Dermis blood vessel endothelial cell (primary cell): Measurements from ENCODE around the gene AOPEP. TPM values are rescaled to one million over a fixed set of nuclear protein-coding genes. Genes with fewer than 3 reads are reported as not detected.
A peak's percentile ranks its signal among the peaks of the same experiment; 100 is the strongest.

ENCODE experiments used
- DNase-seq: peaks from one replicate; pipeline ENCODE4 v3.0.0; 2010
- total RNA-seq: library from RNA; depleted of rRNA; stranded (reverse); fragments of >200 nt; gene quantifications from 2 replicates; pipeline ENCODE4 v1.2.3, GENCODE V29; 2014

The AOPEP gene
- total RNA-seq, result 77.1 and 78.8 TPM in 2 replicates

GRCh38 chr9:94726495-94727191 is at the start of gene AOPEP:
AOPEP (plus strand) TSS chr9:94726699; CDS start chr9:94759784, 33,085 bp downstream.
- peak; percentile 97 for DNase-seq

GRCh38 chr9:94677929-94678328 is 48.6 kb upstream of the AOPEP start:
- no peak for DNase-seq

GRCh38 chr9:94679587-94679986 is 46.9 kb upstream of the AOPEP start:
- DNase-seq, result no peak

GRCh38 chr9:94680020-94680419 is 46.5 kb upstream of the AOPEP start:
- no peak for DNase-seq

GRCh38 chr9:94680621-94681020 is 45.9 kb upstream of the AOPEP start:
- no peak for DNase-seq

GRCh38 chr9:94681508-94681907 is 45.0 kb upstream of the AOPEP start:
- peak; percentile 86 for DNase-seq

- no peak for DNase-seq
Measured at GRCh38 chr9:94685359-94685758, 41.1 kb upstream of the AOPEP start.

GRCh38 chr9:94687451-94687850 is 39.0 kb upstream of the AOPEP start:
- no peak for DNase-seq

GRCh38 chr9:94690344-94690743 is 36.2 kb upstream of the AOPEP start:
- DNase-seq, result no peak

- no peak for DNase-seq
Measured at GRCh38 chr9:94692601-94693000, 33.9 kb upstream of the AOPEP start.

GRCh38 chr9:94693485-94694204 is 32.9 kb upstream of the AOPEP start:
- no peak for DNase-seq

GRCh38 chr9:94696545-94696944 is 30.0 kb upstream of the AOPEP start:
- DNase-seq, result no peak

GRCh38 chr9:94697972-94698581 is 28.4 kb upstream of the AOPEP start:
- DNase-seq, result peak; percentile 17

GRCh38 chr9:94699715-94700373 is 26.7 kb upstream of the AOPEP start:
- DNase-seq, result no peak

- DNase-seq, result no peak
Measured at GRCh38 chr9:94700445-94700844, 26.1 kb upstream of the AOPEP start.

- DNase-seq, result no peak
Measured at GRCh38 chr9:94703488-94704140, 22.9 kb upstream of the AOPEP start.

- DNase-seq, result no peak
Measured at GRCh38 chr9:94705162-94705702, 21.3 kb upstream of the AOPEP start.

- no peak for DNase-seq
Measured at GRCh38 chr9:94706922-94707321, 19.6 kb upstream of the AOPEP start.

- no peak for DNase-seq
Measured at GRCh38 chr9:94713436-94714215, 12.9 kb upstream of the AOPEP start.

- no peak for DNase-seq
Measured at GRCh38 chr9:94714494-94714893, 12.0 kb upstream of the AOPEP start.

- DNase-seq, result no peak
Measured at GRCh38 chr9:94717761-94718160, 8.7 kb upstream of the AOPEP start.

GRCh38 chr9:94718936-94719335 is 7.6 kb upstream of the AOPEP start:
- DNase-seq, result no peak
